HepG2 (cell line): ENCODE measurements around the gene DPPA4. TPM values are rescaled to one million over a fixed set of nuclear protein-coding genes. Genes with fewer than 3 reads are reported as not detected.

ENCODE experiments used
- ATAC-seq: fragments of 200-7000 bp; cut with Tn5 transposase; 3 replicates; pipeline ENCODE4 v1.9.1; 2020; ENCODE audit warnings: mild to moderate bottlenecking, moderate library complexity
- BruUV-seq: library from RNA; stranded (reverse); fragments of 400-500 nt; replicated peaks from 2 replicates; lab custom pipeline; 2021; lab: Mats Ljungman, UMichigan
- CTCF ChIA-PET: fragments of 300-600 bp; formaldehyde crosslinking; extraction: SDS; loops from one replicate; lab custom pipeline; 2021; ENCODE audit warnings: low total read pairs, inconsistent platforms, low intra/inter-chr PET ratio; lab: Yijun Ruan, JAX
- POLR2A ChIA-PET: fragments of 350-600 bp; sonication (Branson Sonifier 250); formaldehyde crosslinking; loops from one replicate; lab custom pipeline; 2020; ENCODE audit warnings: antibody characterized with exemption, inconsistent platforms; lab: Yijun Ruan, JAX
- DNase-seq: peaks from one replicate; pipeline ENCODE4 v3.0.0-alpha.2; 2015; ENCODE audit warnings: low spot score
- FAIRE-seq: peaks from 3 replicates; lab custom pipeline; 2011; peaks lifted over from hg19 to GRCh38; lab: Jason Lieb, UNC
- H2AFZ ChIP-seq: one replicate; pipeline ENCODE4 v1.6.1; 2011; ENCODE audit warnings: low read length, inconsistent platforms
- H3K27ac ChIP-seq: fragments of 300-600 bp; 3 replicates; pipeline ENCODE4 v1.8.0; 2011; ENCODE audit warnings: mixed run types, mild to moderate bottlenecking, mixed read lengths, low read length, inconsistent platforms; ENCODE audit not compliant: insufficient read depth; ENCODE audit errors: extremely low read length
- H3K27me3 ChIP-seq, 2 experiments: fragments of 200-600 bp in 1 of 2; 2 replicates in 1 of 2; 3 replicates in 1 of 2; pipeline versions ENCODE4 v1.6.0 to v1.8.0; 2011; ENCODE audit warnings: low read length in 2 of 2, mild to moderate bottlenecking in 2 of 2, moderate library complexity in 2 of 2, inconsistent platforms in 1 of 2; ENCODE audit not compliant: insufficient read depth in 2 of 2, control insufficient read depth in 1 of 2
- H3K36me3 ChIP-seq, 2 experiments: fragments of 200-600 bp in 1 of 2; replicated peaks in 1 of 2; 2 replicates in 1 of 2; 3 replicates in 1 of 2; pipeline versions ENCODE4 v1.5.1 to v1.8.0; 2011; ENCODE audit warnings: low read length in 2 of 2, inconsistent platforms in 1 of 2; ENCODE audit not compliant: insufficient read depth in 2 of 2, control insufficient read depth in 1 of 2
- H3K4me1 ChIP-seq: 2 replicates; pipeline ENCODE4 v1.5.1; 2012; ENCODE audit warnings: low read length, inconsistent platforms; ENCODE audit not compliant: insufficient read depth
- H3K4me2 ChIP-seq: 2 replicates; pipeline ENCODE4 v1.6.0; 2011; ENCODE audit warnings: low read depth, low read length, inconsistent platforms
- H3K4me3 ChIP-seq, 3 experiments: fragments of 200-600 bp in 1 of 3; sonication (generic), shearing (Covaris generic) in 1 of 3; replicated peaks in 1 of 3; 2 replicates each; pipeline ENCODE4 v1.5.1; 2011 to 2016; ENCODE audit warnings: low read length in 3 of 3, inconsistent platforms in 2 of 3, low read depth in 2 of 3, mild to moderate bottlenecking in 2 of 3, control low read depth in 1 of 3, mixed read lengths in 1 of 3; ENCODE audit not compliant: insufficient read depth in 1 of 3
- H3K79me2 ChIP-seq: one replicate; pipeline ENCODE4 v1.6.1; 2011; ENCODE audit warnings: low read length, inconsistent platforms; ENCODE audit not compliant: insufficient read depth
- H3K9ac ChIP-seq: 2 replicates; pipeline ENCODE4 v1.6.0; 2011; ENCODE audit warnings: mild to moderate bottlenecking, low read depth, low read length, inconsistent platforms; ENCODE audit not compliant: insufficient read depth
- H3K9me3 ChIP-seq: 2 replicates; pipeline ENCODE4 v1.5.1; 2012; ENCODE audit warnings: mild to moderate bottlenecking, low read length
- H4K20me1 ChIP-seq: 2 replicates; pipeline ENCODE4 v1.6.0; 2011; ENCODE audit warnings: inconsistent platforms, mild to moderate bottlenecking, low read length, moderate library complexity; ENCODE audit not compliant: insufficient read depth
- AHR ChIP-seq: IDR thresholded peaks from 2 replicates; pipeline ENCODE4 v1.6.1; 2018; ENCODE audit warnings: missing genetic modification reagents, missing compliant biosample characterization
- CBFB ChIP-seq: sonication (generic); formaldehyde crosslinking; IDR thresholded peaks from 2 replicates; pipeline ENCODE4 v1.4.0; 2020; ENCODE audit warnings: missing genetic modification reagents
- CEBPB ChIP-seq: IDR thresholded peaks from 2 replicates; pipeline ENCODE4 v1.6.1; 2011; ENCODE audit warnings: low read depth, low read length, improper control_type of control experiment, borderline replicate concordance
- ERF ChIP-seq: IDR thresholded peaks from 2 replicates; pipeline ENCODE4 v1.6.1; 2018; ENCODE audit warnings: missing biosample characterization, missing genetic modification reagents
- GABPA ChIP-seq, 2 experiments: IDR thresholded peaks; 2 replicates each; pipeline ENCODE4 v1.6.1; 2011 to 2016; ENCODE audit warnings: low read depth in 2 of 2, low read length in 1 of 2, missing biosample characterization in 1 of 2, missing genetic modification characterization in 1 of 2
- HMG20B ChIP-seq: conservative IDR thresholded peaks from 2 replicates; pipeline ENCODE4 v1.6.1; 2016; ENCODE audit warnings: missing genetic modification reagents, missing compliant biosample characterization
- LCORL ChIP-seq, 2 experiments: fragments of 450-650 bp in 1 of 2; sonication (generic) in 1 of 2; formaldehyde crosslinking in 1 of 2; IDR thresholded peaks; 2 replicates each; pipeline versions ENCODE4 v1.5.0 to v1.6.1; 2017 to 2020; ENCODE audit warnings: antibody characterized with exemption in 1 of 2, missing genetic modification reagents in 1 of 2
- NCOA5 ChIP-seq: sonication (generic); formaldehyde crosslinking; IDR thresholded peaks from 2 replicates; pipeline ENCODE4 v1.4.0; 2020; ENCODE audit warnings: missing genetic modification reagents
- NFE2 ChIP-seq: sonication (generic); formaldehyde crosslinking; IDR thresholded peaks from 2 replicates; pipeline ENCODE4 v1.4.0; 2020; ENCODE audit warnings: missing genetic modification reagents
- TBL1XR1 ChIP-seq: fragments of 150-350 bp; IDR thresholded peaks from 2 replicates; pipeline ENCODE4 v1.6.1; 2014; ENCODE audit warnings: borderline replicate concordance, low read length; ENCODE audit not compliant: partially characterized antibody
- ZNF34 ChIP-seq: sonication (generic); formaldehyde crosslinking; IDR thresholded peaks from 2 replicates; pipeline ENCODE4 v1.4.0; 2020; ENCODE audit warnings: mild to moderate bottlenecking, missing genetic modification reagents, borderline replicate concordance
- ZNF710 ChIP-seq: sonication (generic); formaldehyde crosslinking; IDR thresholded peaks from 2 replicates; pipeline ENCODE4 v1.5.0; 2020; ENCODE audit warnings: mild to moderate bottlenecking, missing genetic modification reagents, borderline replicate concordance
- ZNF883 ChIP-seq: sonication (generic); formaldehyde crosslinking; IDR thresholded peaks from 2 replicates; pipeline ENCODE4 v1.5.1; 2020; ENCODE audit warnings: mild to moderate bottlenecking, missing genetic modification reagents; ENCODE audit errors: not compliant biosample characterization
- WGBS: methylation state at CpG from one replicate; pipeline ENCODE4 v1.1.6; 2017; ENCODE audit warnings: low lambda C conversion rate; 5-methylcytosine and 5-hydroxymethylcytosine counted together
- in situ Hi-C: cut with HindIII; loops from 2 replicates; pipeline ENCODE4 v1.10.0; 2017; ENCODE audit warnings: low pct_unique_long_range_greater_than_20kb; ENCODE audit not compliant: extremely low pct_ligation_motif_present
- intact Hi-C: fragments of 100-400 bp; cut with micrococcal nuclease; formaldehyde crosslinking; loops from one replicate; pipeline ENCODE4 v1.10.0; 2022; ENCODE audit not compliant: unreplicated experiment
- polyA plus RNA-seq, 8 experiments: library from polyadenylated mRNA; depleted of rRNA in 3 of 8; stranded (reverse) in 7 of 8; unstranded in 1 of 8; fragments of >200 nt; fragmentation: Illumina TruSeq in 4 of 8; extraction: Trizol in 4 of 8; gene quantifications; 2 replicates each; pipeline versions ENCODE4 v1.2.1 to v1.2.3, GENCODE V29; 2011 to 2016; ENCODE audit warnings: low read depth in 4 of 8, missing spikeins in 1 of 8, mixed read lengths in 1 of 8; ENCODE audit not compliant: insufficient read depth in 1 of 8
- total RNA-seq, 5 experiments: library from RNA; depleted of rRNA; stranded (reverse); fragments of >200 nt; fragmentation: Illumina TruSeq; extraction: Trizol; gene quantifications; 2 replicates each; pipeline ENCODE4 v1.2.3, GENCODE V29; 2016; ENCODE audit warnings: low read depth in 1 of 5
- TF ChIP-seq, protein P1 (sequence below): IDR thresholded peaks from 2 replicates; pipeline ENCODE4 v1.6.1; 2016; ENCODE audit warnings: low read depth, missing genetic modification reagents, missing compliant biosample characterization

The DPPA4 gene
- total and polyA plus RNA-seq, 2 of the 13 experiments (the other 11 are each of a cell fraction or from before 2014, with no cell fraction given) = not detected

DNA sequence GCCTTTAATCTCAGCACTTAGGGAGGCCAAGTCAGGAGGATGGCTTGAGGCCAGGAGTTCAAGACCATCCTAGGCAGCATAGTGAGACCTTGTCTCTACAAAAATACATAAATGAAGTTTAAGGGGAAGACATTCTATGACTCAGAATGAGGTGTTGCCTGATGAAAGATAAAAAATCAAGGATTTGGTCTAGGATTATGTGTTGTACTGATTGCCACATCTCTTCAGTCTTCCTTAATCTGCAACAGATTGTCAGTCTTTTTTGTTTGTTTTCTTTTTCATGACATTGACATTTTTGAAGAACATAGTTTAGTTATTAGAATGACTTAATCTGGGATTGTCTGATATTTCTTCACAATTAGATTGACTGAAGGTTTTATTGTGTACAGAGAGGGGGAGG, 26.3 kb upstream of the DPPA4 start (continued):
- TF ChIP-seq ZNF883 (CRISPR knock-in tag) (no peak), CEBPB (no peak)

DNA sequence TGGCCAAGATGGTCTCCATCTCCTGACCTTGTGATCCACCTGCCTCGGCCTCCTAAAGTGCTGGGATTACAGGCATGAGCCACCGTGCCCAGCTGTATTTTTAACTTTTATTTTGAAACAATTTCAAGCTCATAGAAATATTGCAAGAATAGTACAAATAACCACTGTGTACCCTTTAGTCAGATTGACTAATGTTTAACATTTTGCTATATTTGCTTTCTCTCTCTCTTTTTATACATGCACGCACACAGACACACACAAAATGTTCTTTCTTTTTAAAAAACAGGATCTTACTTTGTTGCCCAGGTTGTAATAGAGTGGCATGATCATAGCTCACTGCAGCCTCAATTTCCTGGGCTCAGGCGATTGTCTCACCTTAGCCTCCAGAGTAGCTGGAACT, 25.5 kb upstream of the DPPA4 start:
- H3K4me1 ChIP-seq = 0 out of 2 replicates have a peak, but pooled peaks cover 7% of the 10 kb centered on the region
- CTCF ChIA-PET = no interaction called here
- DNase-seq (no peak), ATAC-seq (no peak), FAIRE-seq (no peak)
- H3K9me3 ChIP-seq = no peaks in the 10 kb centered on the region
- no peak overlapping the region for H3K9ac ChIP-seq
- POLR2A ChIA-PET = no interaction called here
- H3K4me3 ChIP-seq = no peak overlapping the region
- H3K79me2 ChIP-seq = no peaks in the 10 kb centered on the region
- in situ Hi-C loops = no loop called here
- H2AFZ ChIP-seq = no peak overlapping the region
- BruUV-seq = no TSS peak
- no peaks in the 10 kb centered on the region for H3K36me3 ChIP-seq
- no peak overlapping the region for H3K27ac ChIP-seq
- no peaks in the 10 kb centered on the region for H3K27me3 ChIP-seq
- H3K4me2 ChIP-seq = no peak overlapping the region
- 13% methylated on average over 4 of the region's 4 CpGs for WGBS
- TF ChIP-seq GABPA (IDR thresholded peaks at IDR 0.05; ENCODE audit: low read depth, low read length) = no peak
- TF ChIP-seq GABPA (CRISPR knock-in tag; IDR thresholded peaks at IDR 0.05; ENCODE audit: low read depth) = no peak
- no peak for TF ChIP-seq ERF
- TF ChIP-seq HMG20B (CRISPR knock-in tag) = no peak
- no peak for TF ChIP-seq ZNF710 (CRISPR knock-in tag)
- TF ChIP-seq, protein P1, sequence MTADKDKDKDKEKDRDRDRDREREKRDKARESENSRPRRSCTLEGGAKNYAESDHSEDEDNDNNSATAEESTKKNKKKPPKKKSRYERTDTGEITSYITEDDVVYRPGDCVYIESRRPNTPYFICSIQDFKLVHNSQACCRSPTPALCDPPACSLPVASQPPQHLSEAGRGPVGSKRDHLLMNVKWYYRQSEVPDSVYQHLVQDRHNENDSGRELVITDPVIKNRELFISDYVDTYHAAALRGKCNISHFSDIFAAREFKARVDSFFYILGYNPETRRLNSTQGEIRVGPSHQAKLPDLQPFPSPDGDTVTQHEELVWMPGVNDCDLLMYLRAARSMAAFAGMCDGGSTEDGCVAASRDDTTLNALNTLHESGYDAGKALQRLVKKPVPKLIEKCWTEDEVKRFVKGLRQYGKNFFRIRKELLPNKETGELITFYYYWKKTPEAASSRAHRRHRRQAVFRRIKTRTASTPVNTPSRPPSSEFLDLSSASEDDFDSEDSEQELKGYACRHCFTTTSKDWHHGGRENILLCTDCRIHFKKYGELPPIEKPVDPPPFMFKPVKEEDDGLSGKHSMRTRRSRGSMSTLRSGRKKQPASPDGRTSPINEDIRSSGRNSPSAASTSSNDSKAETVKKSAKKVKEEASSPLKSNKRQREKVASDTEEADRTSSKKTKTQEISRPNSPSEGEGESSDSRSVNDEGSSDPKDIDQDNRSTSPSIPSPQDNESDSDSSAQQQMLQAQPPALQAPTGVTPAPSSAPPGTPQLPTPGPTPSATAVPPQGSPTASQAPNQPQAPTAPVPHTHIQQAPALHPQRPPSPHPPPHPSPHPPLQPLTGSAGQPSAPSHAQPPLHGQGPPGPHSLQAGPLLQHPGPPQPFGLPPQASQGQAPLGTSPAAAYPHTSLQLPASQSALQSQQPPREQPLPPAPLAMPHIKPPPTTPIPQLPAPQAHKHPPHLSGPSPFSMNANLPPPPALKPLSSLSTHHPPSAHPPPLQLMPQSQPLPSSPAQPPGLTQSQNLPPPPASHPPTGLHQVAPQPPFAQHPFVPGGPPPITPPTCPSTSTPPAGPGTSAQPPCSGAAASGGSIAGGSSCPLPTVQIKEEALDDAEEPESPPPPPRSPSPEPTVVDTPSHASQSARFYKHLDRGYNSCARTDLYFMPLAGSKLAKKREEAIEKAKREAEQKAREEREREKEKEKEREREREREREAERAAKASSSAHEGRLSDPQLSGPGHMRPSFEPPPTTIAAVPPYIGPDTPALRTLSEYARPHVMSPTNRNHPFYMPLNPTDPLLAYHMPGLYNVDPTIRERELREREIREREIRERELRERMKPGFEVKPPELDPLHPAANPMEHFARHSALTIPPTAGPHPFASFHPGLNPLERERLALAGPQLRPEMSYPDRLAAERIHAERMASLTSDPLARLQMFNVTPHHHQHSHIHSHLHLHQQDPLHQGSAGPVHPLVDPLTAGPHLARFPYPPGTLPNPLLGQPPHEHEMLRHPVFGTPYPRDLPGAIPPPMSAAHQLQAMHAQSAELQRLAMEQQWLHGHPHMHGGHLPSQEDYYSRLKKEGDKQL = no peak
- no peak for TF ChIP-seq NCOA5
- TF ChIP-seq ZNF34 = no peak
- TF ChIP-seq AHR (CRISPR knock-in tag) = no peak
- TF ChIP-seq TBL1XR1 = no peak
- no peak for TF ChIP-seq LCORL (IDR thresholded peaks at IDR 0.05)
- no peak for TF ChIP-seq LCORL (CRISPR knock-in tag; IDR thresholded peaks at IDR 0.05)
- no peak for TF ChIP-seq CBFB
- no peak for TF ChIP-seq NFE2 (CRISPR knock-in tag)
- H4K20me1 ChIP-seq = no peaks in the 10 kb centered on the region
- intact Hi-C loops = no loop called here
